Activated CD4-positive, alpha-beta T cell treated with anti-CD3 and anti-CD28 coated beads, Interleukin-2, amount 50 U/mL, for 24 hours (primary cell): ENCODE results near the gene PAQR6.
A peak's percentile ranks its signal among the peaks of the same experiment; 100 is the strongest.
"Not testable (repeated sequence)": the region's sequence is repeated elsewhere in the genome, so short reads cannot be mapped to it uniquely, and the experiment has no call there.

Experiments used
- DNase-seq, 2 donors: peaks; one replicate each; pipeline ENCODE4 v3.0.0-alpha.2; 2020; ENCODE audit warnings: low read depth in 1 of 2, low spot score in 1 of 2

PAQR6 gene

GRCh38 chr1:156233426-156234127, 14.3 kb downstream of the PAQR6 start:
- DNase-seq: no peak

GRCh38 chr1:156232201-156232894, 15.5 kb downstream of the PAQR6 start:
- DNase-seq: no peak

- DNase-seq: no peak
Measured at GRCh38 chr1:156230473-156230837, 17.4 kb downstream of the PAQR6 start.

- no peak for DNase-seq
Measured at GRCh38 chr1:156229809-156230472, 17.9 kb downstream of the PAQR6 start.

GRCh38 chr1:156228501-156228900, 19.4 kb downstream of the PAQR6 start:
- no peak for DNase-seq

GRCh38 chr1:156226782-156227181, 21.1 kb downstream of the PAQR6 start:
- DNase-seq: no peak

GRCh38 chr1:156226116-156226538, 21.7 kb downstream of the PAQR6 start:
- DNase-seq: no peak

GRCh38 chr1:156225677-156226014, 22.2 kb downstream of the PAQR6 start:
- DNase-seq: no peak

- DNase-seq: no peak
Measured at GRCh38 chr1:156221986-156222692, 25.7 kb downstream of the PAQR6 start.

- no peak for DNase-seq
Measured at GRCh38 chr1:156220226-156220625, 27.6 kb downstream of the PAQR6 start.

- DNase-seq: peak in 1 of 2 donors; percentile 72
Measured at GRCh38 chr1:156217871-156218270, 30.0 kb downstream of the PAQR6 start.

GRCh38 chr1:156216361-156217086, 31.3 kb downstream of the PAQR6 start:
- DNase-seq: not testable (repeated sequence)

GRCh38 chr1:156214024-156214748, 33.7 kb downstream of the PAQR6 start:
- no peak for DNase-seq

GRCh38 chr1:156213644-156213966, 34.3 kb downstream of the PAQR6 start:
- no peak for DNase-seq

GRCh38 chr1:156212833-156213643, 34.8 kb downstream of the PAQR6 start, which contains the start of gene PMF1:
PMF1 (plus strand) TSS chr1:156213007; CDS start chr1:156213016, 9 bp downstream.
- DNase-seq: peak; percentile 93 to 96

- DNase-seq: no peak
Measured at GRCh38 chr1:156212130-156212529, 35.7 kb downstream of the PAQR6 start.

GRCh38 chr1:156211243-156211642, 36.6 kb downstream of the PAQR6 start:
- DNase-seq: no peak

GRCh38 chr1:156204686-156205085, 43.2 kb downstream of the PAQR6 start:
- DNase-seq: no peak

GRCh38 chr1:156203331-156203730, 44.5 kb downstream of the PAQR6 start:
- no peak for DNase-seq

- DNase-seq: no peak
Measured at GRCh38 chr1:156200044-156200443, 47.8 kb downstream of the PAQR6 start.
